ENCODE data around the gene TERT.

- TF ChIP-seq PBX3 (CRISPR knock-in tag; IDR thresholded peaks at IDR 0.05), result no peak
- no peak for TF ChIP-seq ZFP3 (tag by site-specific recombination; IDR thresholded peaks at IDR 0.05; ENCODE audit: low read depth)
- TF ChIP-seq ZNF362 (tag by site-specific recombination; IDR thresholded peaks at IDR 0.05), result no peak
- no peak for TF ChIP-seq BCL6B (tag by site-specific recombination; IDR thresholded peaks at IDR 0.05)
- no peak for TF ChIP-seq ZFP41 (tag by site-specific recombination; IDR thresholded peaks at IDR 0.05; ENCODE audit: borderline replicate concordance)
- no peak for TF ChIP-seq ZNF585B (tag by site-specific recombination; IDR thresholded peaks at IDR 0.05)
- no peak for TF ChIP-seq CTCF (tag by site-specific recombination; IDR thresholded peaks at IDR 0.05)
- TF ChIP-seq SETDB1 (IDR thresholded peaks at IDR 0.05; ENCODE audit: insufficient read length, low read length), result no peak
- TF ChIP-seq ZNF488 (tag by site-specific recombination; IDR thresholded peaks at IDR 0.05), result no peak
- no peak for TF ChIP-seq ZNF549 (tag by site-specific recombination; IDR thresholded peaks at IDR 0.05)
Measured at GRCh38 chr5:1341863-1342262, 47.0 kb upstream of the TERT start.
